Measurements from ENCODE around the gene GATB.
"Not testable (repeated sequence)": the region's sequence is repeated elsewhere in the genome, so short reads cannot be mapped to it uniquely, and the experiment has no call there.

Gene GATB

GRCh38 chr4:151784706-151785105 lies 23.9 kb upstream of the GATB start:
- DNase-seq = no peak

- DNase-seq = no peak
These were observed 23.1 kb upstream of the GATB start for GRCh38 chr4:151783867-151784266.

GRCh38 chr4:151782296-151782695 lies 21.5 kb upstream of the GATB start:
- DNase-seq = no peak

GRCh38 chr4:151781026-151781425 lies 20.2 kb upstream of the GATB start:
- DNase-seq = no peak

- no peak for DNase-seq
These were observed 16.7 kb upstream of the GATB start for GRCh38 chr4:151777471-151777870.

- no peak for DNase-seq
These were observed 13.5 kb upstream of the GATB start for GRCh38 chr4:151774324-151774723.

- DNase-seq = no peak
These were observed 11.5 kb upstream of the GATB start for GRCh38 chr4:151772274-151772673.

- no peak for DNase-seq
These were observed 10.9 kb upstream of the GATB start for GRCh38 chr4:151771664-151772063.

- DNase-seq = no peak
These were observed 9.3 kb upstream of the GATB start for GRCh38 chr4:151770154-151770553.

- DNase-seq = no peak
These were observed 8.0 kb upstream of the GATB start for GRCh38 chr4:151768835-151769234.

- DNase-seq = peak; percentile 26
These were observed 5.9 kb upstream of the GATB start for GRCh38 chr4:151766691-151767090.

GRCh38 chr4:151760002-151760401 lies 805 bp downstream of the GATB start:
- DNase-seq = no peak

- DNase-seq = no peak
These were observed 7.8 kb downstream of the GATB start for GRCh38 chr4:151753056-151753455.

GRCh38 chr4:151750156-151750555 lies 10.7 kb downstream of the GATB start:
- DNase-seq = no peak

GRCh38 chr4:151745481-151746231 lies 15.2 kb downstream of the GATB start:
- DNase-seq = no peak

GRCh38 chr4:151744614-151745013 lies 16.2 kb downstream of the GATB start:
- DNase-seq = no peak

- no peak for DNase-seq
These were observed 16.9 kb downstream of the GATB start for GRCh38 chr4:151743894-151744293.

- no peak for DNase-seq
These were observed 17.5 kb downstream of the GATB start for GRCh38 chr4:151743128-151743854.

GRCh38 chr4:151738720-151739517 lies 21.9 kb downstream of the GATB start:
- DNase-seq = no peak

- DNase-seq = not testable (repeated sequence)
These were observed 24.0 kb downstream of the GATB start for GRCh38 chr4:151736852-151737251.

- no peak for DNase-seq
These were observed 24.4 kb downstream of the GATB start for GRCh38 chr4:151736361-151736760.

- DNase-seq = not testable (repeated sequence)
These were observed 29.1 kb downstream of the GATB start for GRCh38 chr4:151731670-151732069.

- no peak for DNase-seq
These were observed 30.9 kb downstream of the GATB start for GRCh38 chr4:151729731-151730559.

Data from CD4-positive, alpha-beta T cell treated with Interleukin-10 for 1 hour (primary cell).